Common myeloid progenitor, CD34-positive (primary cell): Measurements from ENCODE around the gene MICALL2.

ENCODE experiments used
- CTCF ChIA-PET: fragments of 350-600 bp; sonication (Branson Sonifier 250); formaldehyde crosslinking; loops from one replicate; lab custom pipeline; 2021; ENCODE audit warnings: antibody characterized with exemption; lab: Charles Lee
- POLR2A ChIA-PET: fragments of 350-600 bp; sonication (Branson Sonifier 250); formaldehyde crosslinking; loops from one replicate; lab custom pipeline; 2021; ENCODE audit warnings: antibody characterized with exemption; lab: Charles Lee
- DNase-seq, 3 donors: peaks; one replicate each; pipeline versions ENCODE4 v3.0.0 to v3.0.0-alpha.2; 2013
- H3K27ac ChIP-seq, 2 experiments: 1 replicate in 1 of 2; 2 replicates in 1 of 2; pipeline ENCODE4 v1.7.0; 2013; ENCODE audit warnings: inconsistent platforms in 2 of 2, low read length in 2 of 2, mild to moderate bottlenecking in 2 of 2, low read depth in 1 of 2, moderate library complexity in 1 of 2; ENCODE audit not compliant: severe bottlenecking in 2 of 2, insufficient read depth in 1 of 2, poor library complexity in 1 of 2
- H3K27me3 ChIP-seq, 5 experiments: replicated peaks in 2 of 5; 1 replicate in 3 of 5; 2 replicates in 2 of 5; pipeline versions ENCODE4 v1.6.1 to v1.7.0; 2013; ENCODE audit warnings: low read length in 4 of 5, mild to moderate bottlenecking in 2 of 5, moderate library complexity in 2 of 5, inconsistent platforms in 1 of 5; ENCODE audit not compliant: insufficient read depth in 5 of 5, control insufficient read depth in 4 of 5
- H3K36me3 ChIP-seq, 4 experiments: 1 replicate in 2 of 4; 2 replicates in 2 of 4; pipeline versions ENCODE4 v1.6.1 to v1.7.0; 2013; ENCODE audit warnings: low read length in 3 of 4, control low read depth in 1 of 4, mild to moderate bottlenecking in 1 of 4; ENCODE audit not compliant: control insufficient read depth in 4 of 4, insufficient read depth in 4 of 4
- H3K4me1 ChIP-seq, 4 experiments: 1 replicate in 3 of 4; 2 replicates in 1 of 4; pipeline versions ENCODE4 v1.6.1 to v1.7.1; 2013; ENCODE audit warnings: low read length in 3 of 4, mild to moderate bottlenecking in 3 of 4, control low read depth in 1 of 4, inconsistent platforms in 1 of 4, moderate library complexity in 1 of 4; ENCODE audit not compliant: control insufficient read depth in 4 of 4, insufficient read depth in 4 of 4; ENCODE audit errors: control extremely low read depth in 1 of 4
- H3K4me3 ChIP-seq, 7 experiments: 1 replicate in 4 of 7; 2 replicates in 3 of 7; pipeline versions ENCODE4 v1.5.1 to v1.7.0; 2013; ENCODE audit warnings: mild to moderate bottlenecking in 7 of 7, low read length in 6 of 7, moderate library complexity in 6 of 7, inconsistent platforms in 2 of 7, low read depth in 2 of 7, control low read depth in 1 of 7; ENCODE audit not compliant: insufficient read depth in 4 of 7, control insufficient read depth in 1 of 7; ENCODE audit errors: extremely low read depth in 1 of 7
- H3K9me3 ChIP-seq, 5 experiments: 1 replicate in 4 of 5; 2 replicates in 1 of 5; pipeline versions ENCODE4 v1.6.1 to v1.7.1; 2013; ENCODE audit warnings: low read length in 4 of 5, mild to moderate bottlenecking in 2 of 5, inconsistent platforms in 1 of 5, low read depth in 1 of 5, moderate library complexity in 1 of 5; ENCODE audit not compliant: control insufficient read depth in 4 of 5, insufficient read depth in 2 of 5; ENCODE audit errors: control extremely low read depth in 1 of 5
- WGBS: methylation state at CpG from one replicate; pipeline ENCODE4 v1.1.5; 2013; ENCODE audit not compliant: insufficient coverage; 5-methylcytosine and 5-hydroxymethylcytosine counted together

MICALL2 gene

GRCh38 chr7:1450431-1450830 is 8.8 kb downstream of the MICALL2 start:
- H3K36me3 ChIP-seq = no peaks in the 10 kb centered on the region
- CTCF ChIA-PET = interaction anchor here (2.4 kb wide), 1 partner anchor 11 kb away, joined by 6 read pairs; no protein-coding TSS in a partner anchor
- DNase-seq = no peak

GRCh38 chr7:1449951-1450350 is 9.3 kb downstream of the MICALL2 start:
- CTCF ChIA-PET = no interaction called here

More at GRCh38 chr7:1450431-1450830, 8.8 kb downstream of the MICALL2 start:
- Histone ChIP-seq H3K4me1 (peaks cover 0 to 11% (median 1%) of the 10 kb centered on the region in 4 experiments), H3K27ac (no peak overlapping the region), H3K4me3 (no peak overlapping the region), H3K9me3 (no peaks in the 10 kb centered on the region), H3K27me3 (no peaks in the 10 kb centered on the region)
- POLR2A ChIA-PET = no interaction called here
- 94% methylated on average over 18 of the region's 18 CpGs for WGBS

GRCh38 chr7:1449501-1449900 is 9.8 kb downstream of the MICALL2 start:
- WGBS = 84% methylated on average over 12 of the region's 13 CpGs
- no peak overlapping the region for H3K27ac ChIP-seq
- no peaks in the 10 kb centered on the region for H3K36me3 ChIP-seq
- ChIA-PET POLR2A (no interaction called here), CTCF (no interaction called here)
- peaks cover 0 to 2% (median 0%) of the 10 kb centered on the region in 4 experiments for H3K4me1 ChIP-seq
- DNase-seq = no peak
- no peaks in the 10 kb centered on the region for H3K9me3 ChIP-seq
- no peaks in the 10 kb centered on the region for H3K27me3 ChIP-seq
- H3K4me3 ChIP-seq = no peak overlapping the region

More at GRCh38 chr7:1449951-1450350, 9.3 kb downstream of the MICALL2 start:
- H3K27ac ChIP-seq = no peak overlapping the region
- DNase-seq = no peak
- peaks cover 0 to 6% (median 1%) of the 10 kb centered on the region in 4 experiments for H3K4me1 ChIP-seq
- no peaks in the 10 kb centered on the region for H3K9me3 ChIP-seq
- no peaks in the 10 kb centered on the region for H3K36me3 ChIP-seq
- WGBS = 91% methylated on average over 6 of the region's 11 CpGs
- no peak overlapping the region for H3K4me3 ChIP-seq
- POLR2A ChIA-PET = no interaction called here
- H3K27me3 ChIP-seq = no peaks in the 10 kb centered on the region

GRCh38 chr7:1448958-1449357 is 10.3 kb downstream of the MICALL2 start:
- Histone ChIP-seq H3K36me3 (no peaks in the 10 kb centered on the region), H3K27ac (no peak overlapping the region), H3K9me3 (no peaks in the 10 kb centered on the region), H3K4me3 (no peak overlapping the region), H3K4me1 (no peaks in the 10 kb centered on the region), H3K27me3 (no peaks in the 10 kb centered on the region)
- POLR2A ChIA-PET = no interaction called here
- 98% methylated on average over 8 of the region's 14 CpGs for WGBS
- DNase-seq = no peak
- CTCF ChIA-PET = interaction anchor here (1.2 kb wide), 1 partner anchor 9 kb away, joined by 3 read pairs; no protein-coding TSS in a partner anchor

GRCh38 chr7:1447551-1448244 is 11.6 kb downstream of the MICALL2 start:
- Histone ChIP-seq H3K9me3 (no peaks in the 10 kb centered on the region), H3K27ac (no peak overlapping the region), H3K36me3 (no peaks in the 10 kb centered on the region), H3K4me3 (no peak overlapping the region), H3K4me1 (no peaks in the 10 kb centered on the region), H3K27me3 (no peaks in the 10 kb centered on the region)
- POLR2A ChIA-PET = no interaction called here
- CTCF ChIA-PET = interaction anchor here (1.2 kb wide), 1 partner anchor 10 kb away, joined by 3 read pairs; no protein-coding TSS in a partner anchor
- WGBS = 96% methylated on average over 8 of the region's 15 CpGs
- no peak for DNase-seq

- H3K4me1 ChIP-seq = no peaks in the 10 kb centered on the region
- 97% methylated on average over 7 of the region's 11 CpGs for WGBS
- no peak overlapping the region for H3K27ac ChIP-seq
- H3K9me3 ChIP-seq = no peaks in the 10 kb centered on the region
- POLR2A ChIA-PET = no interaction called here
- DNase-seq = no peak
- CTCF ChIA-PET = no interaction called here
- H3K36me3 ChIP-seq = no peaks in the 10 kb centered on the region
- no peaks in the 10 kb centered on the region for H3K27me3 ChIP-seq
- H3K4me3 ChIP-seq = no peak overlapping the region
Observed at GRCh38 chr7:1447112-1447511, 12.2 kb downstream of the MICALL2 start.

- no peak for DNase-seq
- WGBS = 91% methylated on average over 15 of the region's 17 CpGs
- Histone ChIP-seq H3K36me3 (no peaks in the 10 kb centered on the region), H3K9me3 (no peaks in the 10 kb centered on the region), H3K4me1 (no peaks in the 10 kb centered on the region), H3K4me3 (no peak overlapping the region), H3K27ac (no peak overlapping the region), H3K27me3 (no peaks in the 10 kb centered on the region)
- POLR2A ChIA-PET = interaction anchor here (0.6 kb wide), 1 partner anchor 156 kb away, joined by 5 read pairs; no protein-coding TSS in a partner anchor
- CTCF ChIA-PET = no interaction called here
Observed at GRCh38 chr7:1446620-1447032, 12.6 kb downstream of the MICALL2 start.
